ENCODE results near the gene MAP3K10.
"Not testable (repeated sequence)": the region's sequence is repeated elsewhere in the genome, so short reads cannot be mapped to it uniquely, and the experiment has no call there.

The MAP3K10 gene

DNA sequence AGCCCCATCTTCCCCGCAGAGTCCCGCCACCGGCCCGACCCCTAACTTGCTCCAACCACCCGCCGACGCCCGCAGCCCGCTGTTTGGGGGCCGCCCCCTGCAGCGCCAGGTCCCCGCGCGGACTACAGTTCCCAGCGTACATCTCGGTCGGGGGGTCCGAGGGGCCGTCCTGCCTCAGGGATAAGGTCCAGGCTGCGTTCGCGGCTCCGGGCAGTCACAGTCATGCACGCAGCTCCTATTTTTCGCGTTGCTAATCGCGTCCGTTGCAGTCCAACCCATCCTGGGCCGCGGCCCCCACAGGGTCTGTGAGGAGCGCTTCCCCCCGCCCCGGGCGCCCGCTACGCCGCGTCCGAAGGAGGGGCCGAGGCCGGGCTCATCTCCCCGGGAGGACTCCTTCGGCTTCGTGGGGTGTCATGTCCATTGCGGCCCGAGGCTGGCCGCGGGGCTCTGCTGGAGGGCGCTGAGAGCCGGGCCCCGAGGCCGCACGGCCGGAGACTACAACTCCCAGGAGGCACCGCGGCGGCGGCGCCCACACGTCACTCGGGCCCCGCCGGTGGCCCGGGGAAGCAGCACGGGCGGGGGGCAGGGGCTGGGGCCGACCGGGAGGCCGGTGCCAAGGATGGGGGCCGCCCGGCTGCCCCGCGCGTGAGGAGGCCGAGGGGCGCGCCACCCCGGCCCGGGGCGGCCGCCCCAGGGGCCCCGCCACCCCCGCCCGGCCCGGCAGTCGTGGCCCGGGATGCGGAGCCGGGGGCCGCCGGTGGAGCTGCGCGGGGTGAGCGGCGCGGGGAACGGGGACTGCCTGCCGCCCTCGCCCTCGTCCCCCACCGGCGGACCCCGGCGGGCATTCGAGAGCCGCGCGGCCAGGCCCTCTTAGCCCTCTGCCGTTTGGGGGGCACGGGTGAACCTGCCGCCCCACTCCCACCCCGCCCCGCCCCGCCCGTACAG, at the start of gene MAP3K10:
Gene MAP3K10, plus strand, starts transcription at position 536 of the 945 bp plus-strand sequence. CDS start 606 bp downstream, outside the sequence.
- no peak for DNase-seq

DNA sequence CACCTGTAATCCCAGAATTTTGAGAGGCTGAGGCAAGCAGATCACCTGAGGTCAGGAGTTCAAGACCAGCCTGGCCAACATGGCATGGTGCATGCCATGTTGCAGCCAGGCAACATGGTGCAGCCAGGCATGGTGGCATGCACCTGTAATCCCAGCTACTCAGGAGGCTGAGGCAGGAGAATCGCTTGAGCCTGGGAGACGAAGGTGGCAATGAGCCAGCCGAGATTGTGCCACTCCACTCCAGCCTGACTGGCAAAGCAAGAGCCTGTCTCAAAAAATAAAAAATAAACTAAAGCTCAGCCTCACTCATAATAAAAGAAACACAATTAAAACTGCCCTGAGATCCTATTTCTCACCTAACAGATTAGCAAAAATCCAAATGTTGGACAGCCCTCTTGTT, 49.7 kb upstream of the MAP3K10 start:
- no peak for DNase-seq

DNA sequence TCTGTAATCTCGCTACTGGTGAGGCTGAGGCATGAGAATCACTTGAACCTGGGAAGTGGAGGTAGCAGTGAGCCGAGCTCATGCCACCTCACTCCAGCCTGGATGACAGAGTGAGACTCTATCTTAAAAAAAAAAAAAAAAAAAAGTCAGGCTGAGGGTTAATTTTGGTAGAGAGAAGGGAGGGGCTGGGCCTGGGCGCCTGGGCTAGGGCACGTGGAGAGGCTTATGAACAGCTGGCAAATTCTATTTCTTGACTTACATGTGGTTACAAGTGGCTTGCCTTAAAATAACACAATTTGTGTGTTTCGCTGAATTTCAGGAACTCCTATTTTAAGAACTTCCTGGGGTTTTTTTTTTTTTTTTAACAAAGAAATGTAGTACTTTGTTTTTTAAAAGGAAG, 47.6 kb upstream of the MAP3K10 start:
- no peak for DNase-seq

DNA sequence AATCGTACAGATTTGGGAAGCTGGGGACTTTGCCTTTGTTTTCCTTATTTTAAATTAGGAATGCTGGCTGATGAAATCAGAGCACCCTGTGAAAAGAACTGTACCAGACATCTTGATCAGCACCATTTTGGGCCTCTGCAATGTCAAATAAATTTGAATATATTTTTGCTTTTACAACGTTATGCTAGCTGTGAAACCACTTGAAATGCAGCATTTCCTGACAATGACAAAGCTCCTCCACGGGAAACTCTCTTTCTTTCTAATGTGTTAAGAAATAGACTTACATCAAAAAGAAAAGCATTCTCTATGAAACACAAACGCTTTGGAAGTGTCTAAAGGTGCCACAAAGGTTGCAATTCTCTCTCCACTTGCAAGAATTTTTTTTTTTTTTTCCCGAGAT, 47.1 kb upstream of the MAP3K10 start:
- no peak for DNase-seq

DNA sequence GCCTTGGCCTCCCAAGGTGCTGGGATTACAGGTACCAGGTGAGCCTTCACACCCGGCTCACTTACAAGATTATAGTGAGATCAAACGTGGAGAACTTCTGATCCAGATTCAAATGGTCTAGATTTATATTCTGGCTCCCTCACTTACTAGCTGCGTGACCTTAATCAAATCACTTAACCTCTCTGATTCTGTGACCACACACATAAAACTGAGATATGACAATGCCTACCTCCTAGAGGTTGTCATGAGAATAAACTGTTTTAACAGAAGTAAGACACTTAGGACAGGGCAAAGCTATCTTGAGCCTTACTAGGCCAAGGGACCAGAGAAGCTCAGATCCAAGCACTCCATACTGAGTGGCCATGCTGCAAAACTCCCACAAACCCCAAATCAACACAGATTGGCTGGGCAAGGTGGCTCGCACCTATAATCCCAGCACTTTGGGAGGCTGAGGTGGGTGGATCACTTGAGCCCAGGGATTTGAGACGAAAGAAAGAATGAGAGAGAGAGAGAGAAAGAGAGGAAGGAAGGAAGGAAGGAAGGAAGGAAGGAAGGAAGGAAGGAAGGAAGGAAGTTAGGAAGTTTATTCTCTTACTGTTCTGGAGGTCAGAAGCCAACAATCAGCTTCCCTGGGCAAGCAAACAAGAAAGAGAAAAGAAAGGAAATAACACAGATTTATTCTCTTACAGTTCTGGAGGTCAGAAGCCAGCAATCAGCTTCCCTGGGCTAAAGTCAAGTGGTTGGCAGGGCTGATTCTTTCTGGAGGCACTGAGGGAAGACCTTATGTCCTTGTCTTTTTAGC, 46.1 kb upstream of the MAP3K10 start:
- DNase-seq: no peak

DNA sequence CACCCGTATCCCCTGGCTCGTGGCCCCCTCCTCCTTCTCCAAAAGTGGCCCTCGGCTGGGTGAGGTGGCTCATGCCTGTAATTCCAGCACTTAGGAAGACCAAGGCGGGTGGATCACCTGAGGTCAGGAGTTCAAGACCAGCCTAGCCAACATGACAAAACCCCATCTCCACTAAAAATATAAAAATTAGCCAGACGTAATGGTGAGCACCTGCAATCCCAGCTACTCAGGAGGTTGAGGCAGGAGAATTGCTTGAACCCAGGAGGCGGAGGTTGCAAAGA, 45.5 kb upstream of the MAP3K10 start:
- not testable (repeated sequence) for DNase-seq

DNA sequence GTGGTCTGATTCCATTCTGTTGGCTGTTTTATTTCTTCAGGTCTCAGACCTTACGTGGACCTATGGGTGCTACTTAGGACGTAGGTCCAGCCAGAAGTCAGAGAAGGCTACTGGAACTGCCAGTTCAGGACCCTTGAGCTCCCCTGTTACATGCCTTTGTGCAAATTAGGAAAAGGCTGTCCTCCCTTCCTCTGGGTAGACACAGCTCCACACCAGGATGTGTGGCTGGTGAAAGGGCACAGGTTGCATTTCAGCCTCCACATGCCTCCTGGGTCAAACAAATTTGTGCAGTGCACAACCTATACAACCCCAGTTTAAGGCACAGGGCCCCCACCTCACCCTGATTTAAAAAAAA, 43.9 kb upstream of the MAP3K10 start:
- DNase-seq: no peak

DNA sequence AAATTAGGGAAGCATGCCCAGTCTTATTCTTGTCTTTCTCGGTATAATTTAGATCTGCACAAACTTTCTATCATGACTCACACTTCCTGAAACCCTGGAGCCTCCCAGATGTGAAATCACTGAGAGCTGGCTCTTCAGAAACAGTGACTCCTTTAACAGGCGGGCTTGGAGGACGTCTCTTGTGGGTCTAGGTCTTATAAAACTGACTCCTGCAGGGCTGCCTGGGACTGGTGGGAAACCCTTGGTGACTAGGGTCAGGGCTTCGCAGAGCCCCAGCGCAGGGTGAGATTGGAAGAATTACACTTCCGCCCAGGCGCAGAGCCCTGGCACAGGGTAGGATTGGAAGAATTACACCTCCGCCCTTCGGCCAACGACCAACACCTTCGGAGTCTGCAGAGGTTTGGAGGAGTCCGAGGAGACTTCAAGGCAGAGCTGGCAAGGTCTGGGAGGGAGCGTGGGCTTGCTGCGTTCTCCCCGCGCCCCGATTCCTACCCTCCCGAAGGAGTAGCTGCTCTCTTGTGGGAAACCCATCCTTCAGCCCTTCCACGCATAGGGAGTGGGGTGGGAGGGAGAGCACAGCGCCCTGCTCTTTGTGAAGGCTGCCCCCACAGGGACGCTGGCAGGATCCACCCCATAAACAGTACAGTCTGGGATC, 43.4 kb upstream of the MAP3K10 start:
- DNase-seq: no peak

DNA sequence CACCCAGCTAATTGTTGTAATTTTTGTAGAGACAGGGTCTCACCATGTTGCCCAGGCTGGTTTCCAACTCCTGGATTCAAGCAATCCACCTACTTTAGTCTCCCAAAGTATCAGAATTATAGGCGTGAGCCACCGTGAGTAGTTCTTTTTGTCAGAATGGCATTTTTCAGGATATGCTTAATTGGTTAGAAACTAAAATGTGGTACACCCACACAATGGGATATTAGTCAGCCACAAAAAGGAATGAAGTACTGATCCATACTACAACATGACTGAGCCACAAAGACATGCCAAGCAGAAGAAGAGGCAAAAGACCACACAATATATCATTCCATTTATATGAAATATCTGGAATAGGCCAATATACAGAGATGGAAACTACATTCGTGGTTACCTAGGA, 41.7 kb upstream of the MAP3K10 start:
- DNase-seq: no peak

DNA sequence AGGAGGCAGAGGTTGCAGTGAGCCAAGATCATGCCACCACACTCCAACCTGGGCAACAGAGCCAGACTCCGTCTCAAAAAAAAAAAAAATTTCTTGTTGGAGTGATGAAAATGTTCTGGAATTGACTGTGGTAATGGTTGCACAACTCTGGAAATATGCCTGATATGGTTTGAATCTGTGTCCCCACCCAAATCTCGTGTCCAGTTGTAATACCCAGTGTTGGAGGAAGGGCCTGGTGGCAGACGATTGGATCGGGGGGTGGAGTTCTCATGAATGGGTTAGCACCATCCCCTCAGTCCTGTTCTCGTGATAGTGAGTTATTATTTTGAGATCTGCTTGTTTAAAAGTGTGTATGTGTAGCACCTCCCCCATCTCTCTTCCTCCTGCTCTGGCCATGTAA, 41.1 kb upstream of the MAP3K10 start:
- no peak for DNase-seq

DNA sequence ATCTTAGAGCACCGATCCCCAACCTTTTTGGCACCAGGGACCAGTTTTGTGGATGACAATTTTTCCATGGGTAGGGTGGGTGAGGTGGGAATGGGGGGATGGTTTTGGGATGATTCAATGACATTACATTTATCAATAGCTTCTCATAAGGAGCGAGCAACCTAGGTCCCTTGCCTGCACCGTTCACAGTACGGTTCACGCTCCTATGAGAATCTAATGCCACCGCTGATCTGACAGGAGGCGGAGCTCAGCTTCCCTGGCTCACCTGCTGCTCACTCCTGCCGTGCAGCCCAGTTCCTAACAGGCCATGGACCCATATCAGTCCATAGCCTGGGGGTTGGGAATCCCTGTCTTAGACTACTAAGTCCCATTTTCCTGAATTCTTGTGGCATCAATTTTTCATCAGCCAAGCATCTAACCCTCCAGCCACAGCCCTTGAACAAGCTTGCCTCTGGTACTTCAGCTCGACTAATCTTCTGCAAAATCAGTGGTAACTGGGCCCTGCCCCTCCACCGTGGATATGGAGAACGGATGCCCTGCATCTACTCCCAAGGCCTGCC, 37.0 kb upstream of the MAP3K10 start:
- DNase-seq: no peak

DNA sequence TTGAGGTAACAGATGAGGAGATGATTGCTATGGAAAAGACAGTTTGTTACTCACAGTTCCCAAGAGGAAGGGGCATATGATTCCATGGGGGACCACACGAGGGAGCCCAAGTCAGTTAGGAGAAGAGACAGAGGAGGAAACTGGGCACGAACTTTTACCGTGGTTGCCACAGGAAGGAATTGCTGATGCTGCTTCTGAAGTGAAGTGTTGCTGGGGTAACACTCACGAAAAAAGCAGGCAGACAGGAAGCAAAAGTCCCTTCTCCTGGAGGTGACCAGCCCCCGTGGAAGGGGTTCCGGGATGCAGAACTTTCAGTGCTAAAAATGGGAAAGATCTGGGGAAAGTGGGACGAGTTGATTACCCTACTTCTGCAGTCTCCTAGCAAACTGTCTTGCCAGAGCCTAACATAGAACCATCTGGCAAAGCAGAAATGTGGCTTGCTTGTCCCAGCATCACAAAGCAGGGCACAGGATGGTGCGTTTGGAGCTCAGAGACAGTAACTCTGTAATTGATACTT, 35.4 kb upstream of the MAP3K10 start:
- DNase-seq: no peak

DNA sequence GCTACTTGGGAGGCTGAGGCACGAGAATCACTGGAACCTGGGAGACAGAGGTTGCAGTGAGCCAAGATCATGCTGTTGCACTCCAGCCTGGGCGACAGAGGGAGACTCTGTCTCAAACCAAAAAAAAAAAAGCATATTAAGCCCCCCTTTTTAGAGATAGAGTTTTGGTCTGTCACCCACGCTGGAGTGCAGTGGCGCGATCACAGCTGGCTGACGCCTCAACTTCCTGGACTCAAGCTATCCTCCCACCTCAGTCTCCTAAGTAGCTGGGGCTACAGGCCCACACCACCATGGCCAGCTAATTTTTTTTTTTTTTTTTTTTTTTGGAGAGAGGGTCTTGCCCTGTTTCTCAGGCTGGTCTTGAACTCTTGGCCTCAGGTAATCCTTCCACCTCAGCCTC, 34.2 kb upstream of the MAP3K10 start:
- no peak for DNase-seq

DNA sequence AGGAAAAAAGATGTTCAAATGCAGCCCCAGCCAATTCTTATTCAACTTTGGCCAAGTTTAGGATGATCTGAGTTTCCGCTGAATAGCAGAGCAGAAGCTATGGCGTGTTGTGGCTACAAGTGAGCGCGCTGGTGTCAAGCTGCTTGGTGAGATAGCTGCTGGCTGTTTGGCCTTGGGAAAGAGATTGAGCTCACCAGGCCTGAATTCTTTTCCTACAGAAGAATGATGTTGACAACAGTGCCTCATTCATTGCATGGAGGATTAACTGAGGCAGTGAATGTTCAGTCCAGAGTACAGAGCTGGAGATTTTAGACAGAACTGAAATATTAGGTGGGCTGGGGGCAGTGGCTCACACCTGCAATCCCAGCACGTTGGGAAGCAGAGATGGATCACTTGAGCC, 31.5 kb upstream of the MAP3K10 start:
- no peak for DNase-seq

DNA sequence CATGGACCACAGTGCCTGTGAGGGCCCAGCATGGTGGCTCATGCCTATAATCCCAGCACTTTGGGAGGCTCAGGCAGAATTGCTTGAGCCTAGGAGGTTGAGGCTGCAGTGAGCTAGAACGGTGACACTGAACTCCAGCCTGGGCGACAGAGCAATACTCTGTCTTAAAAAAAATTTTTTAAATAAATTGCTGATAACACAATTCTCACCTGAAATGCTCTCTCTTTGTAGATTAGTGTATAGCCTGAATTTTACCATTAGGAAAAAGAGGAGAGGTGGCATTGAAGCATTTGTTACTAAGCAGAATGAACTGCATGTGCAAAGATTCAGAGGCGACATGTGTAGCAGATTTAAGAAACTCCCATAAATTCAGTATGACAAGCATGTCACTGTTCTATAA, 29.1 kb upstream of the MAP3K10 start:
- no peak for DNase-seq

DNA sequence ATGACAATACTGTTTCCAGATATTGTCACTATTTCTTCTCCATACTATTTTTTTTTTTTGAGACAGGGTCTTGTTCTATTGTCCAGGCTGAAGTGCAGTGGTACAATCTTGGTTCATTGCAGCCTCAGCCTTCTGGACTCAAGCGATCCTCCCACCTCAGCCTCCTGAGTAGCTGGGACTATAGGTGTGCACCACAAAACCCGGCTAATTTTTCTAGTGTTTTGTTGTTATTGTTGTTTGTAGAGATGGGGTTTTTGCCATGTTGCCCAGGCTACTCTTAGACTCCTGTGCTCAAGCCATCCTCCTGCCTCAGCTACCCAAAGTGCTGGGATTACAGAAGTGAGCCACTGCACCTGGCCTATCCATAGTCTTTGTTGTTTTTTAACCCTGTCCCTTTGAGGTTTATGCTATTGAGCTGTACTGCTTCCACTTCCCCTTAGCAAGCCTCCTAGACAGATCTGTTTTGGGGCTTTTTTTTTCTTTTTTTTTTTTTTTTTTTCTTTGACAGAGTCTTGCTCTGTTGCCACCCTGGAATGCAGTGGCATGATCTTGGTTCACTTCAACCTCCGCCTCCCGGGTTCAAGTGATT, 27.6 kb upstream of the MAP3K10 start:
- no peak for DNase-seq

DNA sequence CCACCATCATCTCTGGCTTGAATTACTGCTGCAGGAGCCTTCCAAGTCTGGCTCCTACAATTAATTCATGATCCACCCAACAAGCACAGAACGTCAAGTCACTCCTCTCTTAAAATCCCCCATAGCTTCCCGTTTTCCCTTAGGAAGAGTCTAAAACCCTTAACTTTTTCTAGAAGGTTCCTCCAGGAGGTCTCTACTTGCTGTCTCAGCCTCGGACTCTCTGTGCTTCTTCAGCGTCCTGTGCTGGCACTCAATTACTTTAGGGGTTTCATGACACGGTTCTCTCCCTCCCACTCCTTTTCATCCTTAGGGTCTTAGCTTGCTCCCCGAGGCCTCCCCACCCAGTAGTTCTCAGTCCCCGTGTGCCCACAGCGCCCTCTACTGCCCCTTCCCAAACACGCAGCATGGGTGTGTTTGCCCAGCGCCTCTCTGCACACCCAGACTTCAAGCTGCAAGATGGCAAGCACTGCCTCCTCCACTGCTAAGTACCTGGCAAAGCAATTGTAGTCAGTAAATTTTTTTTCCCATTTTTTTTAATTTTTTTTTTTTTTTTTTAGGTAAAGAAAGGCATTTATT, 25.8 kb upstream of the MAP3K10 start:
- no peak for DNase-seq

DNA sequence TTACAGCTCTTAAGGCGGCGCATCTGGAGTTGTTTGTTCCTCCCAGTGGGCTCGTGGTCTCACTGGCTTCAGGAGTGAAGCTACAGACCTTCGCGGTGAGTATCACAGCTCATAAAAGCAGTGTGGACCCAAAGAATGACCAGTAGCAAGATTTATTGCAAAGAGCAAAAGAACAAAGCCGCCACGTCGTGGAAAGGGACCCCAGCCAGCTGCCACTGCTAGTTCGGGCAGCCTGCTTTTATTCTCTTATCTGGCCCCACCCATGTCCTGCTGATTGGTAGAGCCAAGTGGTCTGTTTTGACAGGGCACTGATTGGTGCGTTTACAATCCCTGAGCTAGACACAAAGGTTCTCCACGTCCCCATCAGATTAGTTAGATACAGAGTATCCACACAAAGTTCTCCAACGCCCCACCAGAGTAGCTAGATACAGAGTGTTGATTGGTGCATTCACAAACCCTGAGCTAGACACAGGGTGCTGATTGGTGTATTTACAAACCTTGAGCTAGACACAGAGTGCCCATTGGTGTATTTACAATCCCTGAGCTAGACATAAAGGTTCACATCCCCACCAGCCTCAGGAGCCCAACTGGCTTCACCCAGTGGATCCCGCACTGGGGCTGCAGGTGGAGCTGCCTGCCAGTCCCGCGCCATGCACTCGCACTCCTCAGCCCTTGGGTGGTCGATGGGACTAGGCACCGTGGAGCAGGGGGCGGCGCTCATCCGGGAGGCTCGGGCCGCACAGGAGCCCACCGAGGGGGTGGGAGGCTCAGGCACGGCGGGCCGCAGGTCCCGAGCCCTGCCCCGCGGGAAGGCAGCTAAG, 21.5 kb upstream of the MAP3K10 start:
- DNase-seq: not testable (repeated sequence)

DNA sequence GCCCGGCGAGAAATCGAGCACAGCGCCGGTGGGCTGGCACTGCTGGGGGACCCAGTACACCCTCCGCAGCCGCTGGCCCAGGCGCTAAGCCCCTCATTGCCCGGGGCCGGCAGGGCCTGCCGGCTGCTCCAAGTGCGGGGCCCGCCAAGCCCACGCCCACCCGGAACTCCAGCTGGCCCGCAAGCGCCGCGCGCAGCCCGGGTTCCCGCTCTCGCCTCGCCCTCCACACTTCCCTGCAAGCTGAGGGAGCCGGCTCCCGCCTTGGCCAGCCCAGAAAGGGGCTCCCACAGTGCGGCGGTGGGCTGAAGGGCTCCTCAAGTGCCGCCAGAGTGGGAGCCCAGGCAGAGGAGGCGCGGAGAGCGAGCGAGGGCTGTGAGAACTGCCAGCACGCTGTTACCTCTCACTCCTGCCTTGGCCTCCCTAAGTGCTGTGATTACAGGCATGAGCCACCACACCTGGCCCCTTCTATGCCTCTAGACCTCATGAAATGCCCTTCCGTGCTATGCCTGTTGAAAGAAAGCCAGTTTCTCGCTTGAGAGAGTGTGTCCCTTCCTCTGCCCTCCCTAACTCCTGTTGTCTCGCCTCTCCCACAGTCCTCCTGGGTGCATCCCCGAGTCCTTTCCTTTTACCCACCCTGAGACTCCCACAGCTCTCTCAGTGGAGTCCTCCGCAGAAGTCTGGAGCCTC, 20.8 kb upstream of the MAP3K10 start:
- not testable (repeated sequence) for DNase-seq

DNA sequence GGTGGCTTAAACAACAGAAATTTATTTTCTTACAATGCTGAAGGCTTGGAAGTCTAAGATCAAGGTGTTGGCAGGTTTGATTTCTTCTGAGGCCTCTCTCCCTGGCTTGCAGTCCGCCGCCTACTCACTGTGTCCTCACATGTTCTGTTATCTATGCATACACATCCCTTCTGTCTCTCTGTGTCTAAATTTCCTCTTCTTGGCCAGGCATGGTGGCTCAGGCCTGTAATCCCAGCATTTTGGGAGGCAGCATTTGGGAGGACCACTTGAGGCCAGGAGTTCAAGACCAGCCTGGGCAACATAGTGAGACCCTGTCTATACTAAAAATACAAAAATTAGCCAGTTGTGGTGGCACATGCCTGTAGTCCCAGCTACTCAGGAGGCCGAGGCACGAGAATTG, 19.9 kb upstream of the MAP3K10 start:
- DNase-seq: not testable (repeated sequence)

DNA sequence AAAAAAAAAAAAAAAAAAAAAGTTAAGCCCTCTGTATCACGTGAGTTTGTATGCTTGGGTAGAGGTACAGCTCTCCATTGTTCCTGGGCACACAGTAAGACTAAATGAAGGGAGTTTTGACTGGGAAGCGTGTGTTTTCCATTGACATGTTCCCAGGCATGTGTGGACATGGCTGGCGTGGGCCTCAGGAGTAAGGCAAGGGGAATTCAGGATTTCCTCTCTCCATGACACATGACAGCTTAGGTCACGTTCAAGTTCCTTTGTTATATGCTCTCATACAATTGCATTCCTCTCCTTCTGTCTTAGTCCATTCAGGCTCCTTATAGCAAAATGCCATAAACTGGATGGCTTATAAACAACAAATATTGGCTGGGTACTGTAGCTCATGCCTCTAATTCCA, 17.1 kb upstream of the MAP3K10 start:
- no peak for DNase-seq
